K562 (cell line): ENCODE measurements around the gene ATG13. TPM values are rescaled to one million over a fixed set of nuclear protein-coding genes. Genes with fewer than 3 reads are reported as not detected.

Experiments used
- ATF7 ChIP-seq: fragments of 450-650 bp; IDR thresholded peaks from 2 replicates; pipeline ENCODE4 v1.7.1; 2014; ENCODE audit warnings: mild to moderate bottlenecking, moderate library complexity
- BRD4 ChIP-seq: fragments of 200-600 bp; sonication (generic); IDR thresholded peaks from 2 replicates; pipeline ENCODE4 v1.6.1; 2017; ENCODE audit warnings: inconsistent platforms
- CXXC5 ChIP-seq: fragments of 250-450 bp; sonication (Bioruptor Pico); IDR thresholded peaks from 2 replicates; pipeline ENCODE4 v1.8.0; 2022; ENCODE audit warnings: inconsistent platforms, mild to moderate bottlenecking, moderate library complexity
- EP300 ChIP-seq: IDR thresholded peaks from 2 replicates; pipeline ENCODE4 v1.6.1; 2012; ENCODE audit warnings: low read length, improper control_type of control experiment
- KDM2B ChIP-seq: fragments of 250-450 bp; sonication (Bioruptor Pico); IDR thresholded peaks from 2 replicates; pipeline ENCODE4 v1.8.0; 2021; ENCODE audit warnings: mild to moderate bottlenecking, moderate library complexity
- LCOR ChIP-seq: sonication (generic); formaldehyde crosslinking; IDR thresholded peaks from 2 replicates; pipeline ENCODE4 v1.8.0; 2022; ENCODE audit warnings: mild to moderate bottlenecking, missing genetic modification reagents
- NFYB ChIP-seq: IDR thresholded peaks from 2 replicates; pipeline ENCODE4 v1.6.1; 2011; ENCODE audit warnings: mild to moderate bottlenecking, moderate library complexity; ENCODE audit not compliant: insufficient read length; ENCODE audit errors: extremely low read depth
- NUFIP1 ChIP-seq: fragments of 450-650 bp; IDR thresholded peaks from 2 replicates; pipeline ENCODE4 v1.6.1; 2018; ENCODE audit not compliant: partially characterized antibody
- PHF8 ChIP-seq: fragments of 200-600 bp; sonication (generic); IDR thresholded peaks from 2 replicates; pipeline ENCODE4 v1.6.1; 2012; ENCODE audit warnings: mixed run types, mild to moderate bottlenecking, inconsistent platforms, low read length, moderate library complexity, borderline replicate concordance
- SMARCA4 ChIP-seq: fragments of 450-650 bp; IDR thresholded peaks from 2 replicates; pipeline ENCODE4 v1.6.1; 2016
- SMARCB1 ChIP-seq: IDR thresholded peaks from 2 replicates; pipeline ENCODE4 v1.6.1; 2011; ENCODE audit warnings: improper control_type of control experiment, low read depth; ENCODE audit not compliant: insufficient read length
- TAF7 ChIP-seq: fragments of 450-650 bp; IDR thresholded peaks from 2 replicates; pipeline ENCODE4 v1.6.1; 2016; ENCODE audit warnings: missing genetic modification characterization, missing compliant biosample characterization
- TRIM24 ChIP-seq, 2 experiments: fragments of 450-650 bp; IDR thresholded peaks; 2 replicates each; pipeline ENCODE4 v1.6.1; 2016
- ZNF133 ChIP-seq: fragments of 250-450 bp; sonication (Bioruptor Pico); IDR thresholded peaks from 2 replicates; pipeline ENCODE4 v1.4.0; 2020; ENCODE audit warnings: mild to moderate bottlenecking
- ZNF140 ChIP-seq: fragments of 250-450 bp; sonication (Bioruptor Pico); IDR thresholded peaks from 2 replicates; pipeline ENCODE4 v1.8.0; 2021; ENCODE audit warnings: moderate library complexity, mild to moderate bottlenecking, inconsistent platforms
- polyA plus RNA-seq, 8 experiments: library from polyadenylated mRNA; depleted of rRNA in 4 of 8; stranded (reverse) in 5 of 8; unstranded in 3 of 8; fragments of >200 nt; fragmentation: Nextera tagmentation in 2 of 8; fragmentation: Illumina TruSeq in 1 of 8; extraction: Ambion mirVana in 2 of 8; extraction: Trizol in 1 of 8; gene quantifications; 2 replicates each; pipeline versions ENCODE4 v1.2.1 to v1.2.3, GENCODE V29; 2011 to 2014; ENCODE audit warnings: inconsistent platforms in 1 of 8, missing spikeins in 1 of 8
- total RNA-seq, 7 experiments: library from RNA; depleted of rRNA in 6 of 7; stranded (reverse); fragments of >200 nt in 6 of 7; fragmentation: Illumina TruSeq in 2 of 7; extraction: Trizol in 2 of 7; gene quantifications; 2 replicates each; pipeline versions ENCODE4 v1.2.1 to v1.2.3, GENCODE V29; 2011 to 2021; ENCODE audit warnings: low replicate concordance in 1 of 7
- TF ChIP-seq, protein P1 (sequence below): IDR thresholded peaks from 2 replicates; pipeline ENCODE4 v1.6.1; 2011; ENCODE audit not compliant: insufficient read length; ENCODE audit errors: extremely low read depth
- TF ChIP-seq, protein P2 (sequence below), 2 experiments: fragments of 450-650 bp in 1 of 2; sonication (generic) in 1 of 2; formaldehyde crosslinking in 1 of 2; IDR thresholded peaks; 2 replicates each; pipeline versions ENCODE4 v1.7.1 to v1.9.0; 2016 to 2022; ENCODE audit warnings: inconsistent platforms in 1 of 2, mild to moderate bottlenecking in 1 of 2, missing genetic modification reagents in 1 of 2
- TF ChIP-seq, protein P3 (sequence below): fragments of 450-650 bp; IDR thresholded peaks from 2 replicates; pipeline ENCODE4 v1.7.0; 2016; ENCODE audit warnings: borderline replicate concordance

ATG13 gene
- total and polyA plus RNA-seq, 9 of the 15 experiments (the other 6 are each of a cell fraction or from before 2014, with no cell fraction given), result 13.1 to 61.5 (median 36.5) TPM

DNA sequence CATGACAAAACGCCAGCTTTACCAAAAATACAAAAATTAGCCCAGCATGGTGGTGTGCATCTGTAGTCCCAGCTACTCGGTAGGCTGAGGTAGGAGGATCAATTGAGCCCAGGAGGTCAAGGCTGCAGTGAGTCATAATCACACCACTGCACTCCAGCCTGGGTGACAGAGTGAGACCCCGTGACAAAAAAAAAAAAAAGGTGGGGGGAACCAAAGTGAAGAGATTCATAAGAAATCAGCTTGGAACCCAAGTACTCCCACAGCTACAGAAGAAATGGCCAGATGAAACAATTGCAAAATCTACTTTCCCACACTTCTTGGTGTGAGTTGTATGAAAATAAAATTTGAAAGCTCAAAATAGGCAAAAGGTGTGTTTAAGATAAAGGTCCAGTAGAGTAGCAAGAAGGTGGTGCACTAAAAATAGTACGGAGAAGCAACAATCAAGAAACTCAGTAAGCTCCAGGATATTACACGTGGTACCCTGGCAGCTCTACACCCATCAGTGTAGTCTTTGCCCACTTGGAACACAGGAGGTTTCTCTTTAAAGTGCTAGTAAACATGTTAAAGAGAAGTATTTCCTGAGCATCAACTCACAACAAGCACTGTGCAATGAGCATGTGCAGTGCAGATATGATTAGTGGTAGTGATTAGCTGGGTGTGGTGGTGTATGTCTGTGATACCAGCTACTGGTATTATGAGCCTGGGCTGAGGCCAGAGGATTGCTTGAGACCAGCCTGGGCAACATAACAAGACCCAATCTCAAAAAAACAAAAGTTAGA is 5.6 kb upstream of the ATG13 start (continued):
- no peak for TF ChIP-seq ATF7
- no peak for TF ChIP-seq PHF8
- TF ChIP-seq, protein P1, sequence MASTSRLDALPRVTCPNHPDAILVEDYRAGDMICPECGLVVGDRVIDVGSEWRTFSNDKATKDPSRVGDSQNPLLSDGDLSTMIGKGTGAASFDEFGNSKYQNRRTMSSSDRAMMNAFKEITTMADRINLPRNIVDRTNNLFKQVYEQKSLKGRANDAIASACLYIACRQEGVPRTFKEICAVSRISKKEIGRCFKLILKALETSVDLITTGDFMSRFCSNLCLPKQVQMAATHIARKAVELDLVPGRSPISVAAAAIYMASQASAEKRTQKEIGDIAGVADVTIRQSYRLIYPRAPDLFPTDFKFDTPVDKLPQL, result no peak
- no peak for TF ChIP-seq BRD4
- TF ChIP-seq, protein P2, sequence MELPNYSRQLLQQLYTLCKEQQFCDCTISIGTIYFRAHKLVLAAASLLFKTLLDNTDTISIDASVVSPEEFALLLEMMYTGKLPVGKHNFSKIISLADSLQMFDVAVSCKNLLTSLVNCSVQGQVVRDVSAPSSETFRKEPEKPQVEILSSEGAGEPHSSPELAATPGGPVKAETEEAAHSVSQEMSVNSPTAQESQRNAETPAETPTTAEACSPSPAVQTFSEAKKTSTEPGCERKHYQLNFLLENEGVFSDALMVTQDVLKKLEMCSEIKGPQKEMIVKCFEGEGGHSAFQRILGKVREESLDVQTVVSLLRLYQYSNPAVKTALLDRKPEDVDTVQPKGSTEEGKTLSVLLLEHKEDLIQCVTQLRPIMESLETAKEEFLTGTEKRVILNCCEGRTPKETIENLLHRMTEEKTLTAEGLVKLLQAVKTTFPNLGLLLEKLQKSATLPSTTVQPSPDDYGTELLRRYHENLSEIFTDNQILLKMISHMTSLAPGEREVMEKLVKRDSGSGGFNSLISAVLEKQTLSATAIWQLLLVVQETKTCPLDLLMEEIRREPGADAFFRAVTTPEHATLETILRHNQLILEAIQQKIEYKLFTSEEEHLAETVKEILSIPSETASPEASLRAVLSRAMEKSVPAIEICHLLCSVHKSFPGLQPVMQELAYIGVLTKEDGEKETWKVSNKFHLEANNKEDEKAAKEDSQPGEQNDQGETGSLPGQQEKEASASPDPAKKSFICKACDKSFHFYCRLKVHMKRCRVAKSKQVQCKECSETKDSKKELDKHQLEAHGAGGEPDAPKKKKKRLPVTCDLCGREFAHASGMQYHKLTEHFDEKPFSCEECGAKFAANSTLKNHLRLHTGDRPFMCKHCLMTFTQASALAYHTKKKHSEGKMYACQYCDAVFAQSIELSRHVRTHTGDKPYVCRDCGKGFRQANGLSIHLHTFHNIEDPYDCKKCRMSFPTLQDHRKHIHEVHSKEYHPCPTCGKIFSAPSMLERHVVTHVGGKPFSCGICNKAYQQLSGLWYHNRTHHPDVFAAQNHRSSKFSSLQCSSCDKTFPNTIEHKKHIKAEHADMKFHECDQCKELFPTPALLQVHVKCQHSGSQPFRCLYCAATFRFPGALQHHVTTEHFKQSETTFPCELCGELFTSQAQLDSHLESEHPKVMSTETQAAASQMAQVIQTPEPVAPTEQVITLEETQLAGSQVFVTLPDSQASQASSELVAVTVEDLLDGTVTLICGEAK (IDR thresholded peaks at IDR 0.05), result no peak
- TF ChIP-seq, protein P2 (CRISPR knock-in tag; IDR thresholded peaks at IDR 0.05), result no peak
- no peak for TF ChIP-seq SMARCB1
- TF ChIP-seq, protein P3, sequence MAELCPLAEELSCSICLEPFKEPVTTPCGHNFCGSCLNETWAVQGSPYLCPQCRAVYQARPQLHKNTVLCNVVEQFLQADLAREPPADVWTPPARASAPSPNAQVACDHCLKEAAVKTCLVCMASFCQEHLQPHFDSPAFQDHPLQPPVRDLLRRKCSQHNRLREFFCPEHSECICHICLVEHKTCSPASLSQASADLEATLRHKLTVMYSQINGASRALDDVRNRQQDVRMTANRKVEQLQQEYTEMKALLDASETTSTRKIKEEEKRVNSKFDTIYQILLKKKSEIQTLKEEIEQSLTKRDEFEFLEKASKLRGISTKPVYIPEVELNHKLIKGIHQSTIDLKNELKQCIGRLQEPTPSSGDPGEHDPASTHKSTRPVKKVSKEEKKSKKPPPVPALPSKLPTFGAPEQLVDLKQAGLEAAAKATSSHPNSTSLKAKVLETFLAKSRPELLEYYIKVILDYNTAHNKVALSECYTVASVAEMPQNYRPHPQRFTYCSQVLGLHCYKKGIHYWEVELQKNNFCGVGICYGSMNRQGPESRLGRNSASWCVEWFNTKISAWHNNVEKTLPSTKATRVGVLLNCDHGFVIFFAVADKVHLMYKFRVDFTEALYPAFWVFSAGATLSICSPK, result no peak
- TF ChIP-seq ZNF133 (CRISPR knock-in tag), result no peak
- no peak for TF ChIP-seq ZNF140
- no peak for TF ChIP-seq TRIM24 (IDR thresholded peaks at IDR 0.05)
- no peak for TF ChIP-seq LCOR (CRISPR knock-in tag)
- no peak for TF ChIP-seq TAF7
- no peak for TF ChIP-seq CXXC5 (CRISPR knock-in tag)
- TF ChIP-seq SMARCA4, result peak; percentile 62
- TF ChIP-seq KDM2B, result no peak
- no peak for TF ChIP-seq NUFIP1
- no peak for TF ChIP-seq NFYB
- TF ChIP-seq EP300, result peak; percentile 67; the same call in 1 of the 2 replicates
